ENCODE measurements around the gene DGKK.
"Not testable (repeated sequence)": the region's sequence is repeated elsewhere in the genome, so short reads cannot be mapped to it uniquely, and the experiment has no call there.

The DGKK gene

GRCh38 chrX:50430917-50431575 lies 39.6 kb downstream of the DGKK start:
- no peak for DNase-seq (ENCODE audit: low read depth in 2 of 2, low spot score in 1 of 2)

GRCh38 chrX:50428174-50428573 lies 42.5 kb downstream of the DGKK start:
- no peak for DNase-seq (ENCODE audit: low read depth in 2 of 2, low spot score in 1 of 2)

GRCh38 chrX:50407976-50408375 lies 62.6 kb downstream of the DGKK start:
- no peak for DNase-seq (ENCODE audit: low read depth in 2 of 2, low spot score in 1 of 2)

- DNase-seq (ENCODE audit: low read depth in 2 of 2, low spot score in 1 of 2), result no peak
Observed at GRCh38 chrX:50403903-50404302, 66.7 kb downstream of the DGKK start.

- DNase-seq (ENCODE audit: low read depth in 2 of 2, low spot score in 1 of 2), result no peak
Observed at GRCh38 chrX:50402886-50403285, 67.7 kb downstream of the DGKK start.

- no peak for DNase-seq (ENCODE audit: low read depth in 2 of 2, low spot score in 1 of 2)
Observed at GRCh38 chrX:50393902-50394301, 76.7 kb downstream of the DGKK start.

- no peak for DNase-seq (ENCODE audit: low read depth in 2 of 2, low spot score in 1 of 2)
Observed at GRCh38 chrX:50386520-50386919, 84.1 kb downstream of the DGKK start.

GRCh38 chrX:50381729-50382415 lies 88.8 kb downstream of the DGKK start:
- DNase-seq (ENCODE audit: low read depth in 2 of 2, low spot score in 1 of 2), result no peak

GRCh38 chrX:50375481-50376267 lies 95.0 kb downstream of the DGKK start:
- no peak for DNase-seq (ENCODE audit: low read depth in 2 of 2, low spot score in 1 of 2)

GRCh38 chrX:50372966-50373365 lies 97.7 kb downstream of the DGKK start:
- DNase-seq (ENCODE audit: low read depth in 2 of 2, low spot score in 1 of 2), result no peak

GRCh38 chrX:50343917-50344316 lies 126.7 kb downstream of the DGKK start:
- no peak for DNase-seq (ENCODE audit: low read depth in 2 of 2, low spot score in 1 of 2)

- no peak for DNase-seq (ENCODE audit: low read depth in 2 of 2, low spot score in 1 of 2)
Observed at GRCh38 chrX:50333308-50333707, 137.3 kb downstream of the DGKK start.

GRCh38 chrX:50332668-50333067 lies 138.0 kb downstream of the DGKK start:
- DNase-seq (ENCODE audit: low read depth in 2 of 2, low spot score in 1 of 2), result not testable (repeated sequence)

GRCh38 chrX:50327235-50327634 lies 143.4 kb downstream of the DGKK start:
- no peak for DNase-seq (ENCODE audit: low read depth in 2 of 2, low spot score in 1 of 2)

All from stimulated activated CD8-positive, alpha-beta memory T cell treated with anti-CD3 and anti-CD28 coated beads, Interleukin-4, amount 100 ng/mL, for 4 hours (primary cell).